Stimulated activated CD4-positive, alpha-beta T cell treated with anti-CD3 and anti-CD28 coated beads, Interleukin-2, amount 100 ng/mL, for 24 hours (primary cell): ENCODE results near the gene TLL2.
A peak's percentile ranks its signal among the peaks of the same experiment; 100 is the strongest.

ENCODE experiments used
- DNase-seq, 2 donors: peaks; one replicate each; pipeline ENCODE4 v3.0.0-alpha.2; 2020

The TLL2 gene

GRCh38 chr10:96505150-96506136 is 8.3 kb downstream of the TLL2 start:
- DNase-seq = no peak

GRCh38 chr10:96502561-96503282 is 11.0 kb downstream of the TLL2 start:
- DNase-seq = no peak

- DNase-seq = no peak
These were observed 11.7 kb downstream of the TLL2 start for GRCh38 chr10:96501985-96502384.

- DNase-seq = no peak
These were observed 13.2 kb downstream of the TLL2 start for GRCh38 chr10:96500519-96500918.

GRCh38 chr10:96500050-96500449 is 13.7 kb downstream of the TLL2 start:
- no peak for DNase-seq

GRCh38 chr10:96497391-96497790 is 16.3 kb downstream of the TLL2 start:
- DNase-seq = no peak

GRCh38 chr10:96496281-96496925 is 17.3 kb downstream of the TLL2 start:
- no peak for DNase-seq

- DNase-seq = no peak
These were observed 18.2 kb downstream of the TLL2 start for GRCh38 chr10:96495544-96495943.

- no peak for DNase-seq
These were observed 19.0 kb downstream of the TLL2 start for GRCh38 chr10:96494694-96495093.

GRCh38 chr10:96493871-96494525 is 19.7 kb downstream of the TLL2 start:
- no peak for DNase-seq

GRCh38 chr10:96493254-96493653 is 20.5 kb downstream of the TLL2 start:
- DNase-seq = no peak

GRCh38 chr10:96491303-96491702 is 22.4 kb downstream of the TLL2 start:
- DNase-seq = no peak

GRCh38 chr10:96488161-96488935 is 25.4 kb downstream of the TLL2 start:
- DNase-seq = no peak

GRCh38 chr10:96482815-96483588 is 30.7 kb downstream of the TLL2 start:
- no peak for DNase-seq

- DNase-seq = no peak
These were observed 35.4 kb downstream of the TLL2 start for GRCh38 chr10:96478355-96478754.

GRCh38 chr10:96473866-96474265 is 39.9 kb downstream of the TLL2 start:
- no peak for DNase-seq

- peak; percentile 28 to 34 for DNase-seq
These were observed 43.5 kb downstream of the TLL2 start for GRCh38 chr10:96470116-96470743.

- no peak for DNase-seq
These were observed 44.9 kb downstream of the TLL2 start for GRCh38 chr10:96468845-96469244.

GRCh38 chr10:96465599-96465998 is 48.1 kb downstream of the TLL2 start:
- no peak for DNase-seq

- DNase-seq = no peak
These were observed 50.2 kb downstream of the TLL2 start for GRCh38 chr10:96463562-96463961.
